Activated T-cell treated with anti-CD3 and anti-CD28 coated beads for 1 hour (primary cell): ENCODE data around the gene LRCH3.

ENCODE experiments used
- DNase-seq: peaks from one replicate; pipeline ENCODE4 v3.0.0-alpha.2; 2020; ENCODE audit warnings: low read depth

Gene LRCH3

DNA sequence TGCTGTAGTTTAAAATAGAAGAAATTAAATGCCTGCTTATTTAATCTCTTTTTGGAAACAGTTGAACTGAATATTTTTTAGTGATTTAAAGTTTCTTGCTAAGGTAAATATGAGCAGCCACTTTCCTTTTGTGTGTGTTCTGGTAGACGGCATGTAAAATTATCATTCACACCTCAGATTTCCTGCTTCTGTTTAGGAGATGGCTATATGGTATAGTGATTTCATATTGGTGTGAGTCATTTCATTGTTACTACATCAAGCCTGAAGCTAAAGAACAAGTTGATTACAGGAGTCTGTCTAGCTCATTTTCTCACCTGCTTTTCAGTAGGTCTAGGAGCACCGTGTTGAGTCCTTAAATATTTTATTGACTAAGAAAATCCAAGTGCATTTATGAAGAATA lies 2.2 kb downstream of the LRCH3 start:
- DNase-seq = no peak

DNA sequence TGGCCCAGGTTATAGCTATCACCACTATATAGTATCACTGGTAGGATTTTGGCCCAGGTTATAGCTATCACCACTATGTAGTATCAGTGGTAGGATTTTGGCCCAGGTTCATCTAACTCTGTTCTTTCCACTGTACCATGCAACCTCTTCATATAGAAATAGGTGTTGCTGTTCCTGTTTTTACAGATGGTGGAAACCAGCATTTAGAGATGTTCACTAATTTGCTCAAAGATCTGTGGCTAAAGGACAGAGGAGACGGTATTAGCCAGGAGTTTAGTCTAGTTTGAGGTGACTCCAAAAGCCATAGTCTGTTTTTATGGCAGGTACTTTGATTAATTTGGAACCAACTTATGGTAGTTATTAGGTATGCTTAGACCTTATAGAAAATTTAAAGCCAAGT lies 3.1 kb downstream of the LRCH3 start:
- no peak for DNase-seq

DNA sequence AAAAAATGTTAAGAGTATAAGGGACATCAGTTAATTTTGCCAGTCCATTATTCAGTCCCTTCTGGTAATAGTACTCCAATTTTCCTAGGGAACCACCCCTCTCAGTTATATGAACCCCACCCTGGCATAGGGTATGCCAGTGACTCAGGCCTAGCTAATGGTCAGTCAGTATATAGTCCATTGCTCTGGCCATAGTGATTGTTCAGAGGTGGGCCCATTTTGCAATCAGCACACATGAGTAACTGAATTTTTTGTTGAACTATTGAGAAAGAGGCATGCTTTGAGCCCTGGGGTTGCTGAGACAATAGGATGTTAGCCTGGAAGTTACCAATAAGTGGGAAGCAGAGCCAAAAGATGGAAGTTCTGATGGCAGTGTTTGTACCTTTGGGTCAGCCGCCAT lies 4.1 kb downstream of the LRCH3 start:
- no peak for DNase-seq

DNA sequence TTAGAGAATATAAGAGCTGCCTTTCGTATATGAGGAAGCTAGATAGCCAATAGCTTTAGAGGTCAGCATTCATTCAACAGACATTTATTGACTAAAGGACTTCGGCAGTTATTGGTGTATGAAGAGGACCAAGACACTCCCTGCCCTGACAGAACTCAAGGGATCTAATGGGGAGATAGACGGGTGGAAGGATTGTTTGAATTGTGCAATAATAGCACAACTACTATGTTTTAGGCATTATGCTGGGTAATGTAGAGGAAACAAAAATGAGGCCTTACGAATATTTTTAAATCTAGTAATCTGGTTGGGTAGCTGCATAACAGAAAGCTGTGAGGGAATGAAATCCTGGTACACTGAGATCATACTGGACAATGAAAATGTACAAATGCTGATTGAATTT lies 5.0 kb downstream of the LRCH3 start:
- DNase-seq = no peak

DNA sequence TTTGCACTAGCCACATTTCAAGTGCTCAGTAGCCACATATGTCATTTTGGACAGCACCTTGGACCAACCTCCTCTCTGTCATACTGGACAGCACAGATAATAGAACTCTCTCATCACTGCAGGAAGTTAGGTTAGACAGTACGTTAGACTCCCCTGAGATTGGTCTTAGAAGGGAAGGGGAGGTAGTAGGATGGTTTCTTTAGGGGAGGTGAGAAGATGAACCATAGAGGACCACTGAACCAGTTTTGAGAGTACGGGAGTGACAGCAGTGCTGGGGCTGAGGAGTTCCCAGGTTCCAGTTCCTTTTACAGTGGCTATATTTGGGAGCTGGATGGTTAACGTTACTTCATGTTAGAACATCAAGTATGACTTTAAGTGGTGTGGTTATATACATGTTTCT lies 7.8 kb downstream of the LRCH3 start:
- no peak for DNase-seq

DNA sequence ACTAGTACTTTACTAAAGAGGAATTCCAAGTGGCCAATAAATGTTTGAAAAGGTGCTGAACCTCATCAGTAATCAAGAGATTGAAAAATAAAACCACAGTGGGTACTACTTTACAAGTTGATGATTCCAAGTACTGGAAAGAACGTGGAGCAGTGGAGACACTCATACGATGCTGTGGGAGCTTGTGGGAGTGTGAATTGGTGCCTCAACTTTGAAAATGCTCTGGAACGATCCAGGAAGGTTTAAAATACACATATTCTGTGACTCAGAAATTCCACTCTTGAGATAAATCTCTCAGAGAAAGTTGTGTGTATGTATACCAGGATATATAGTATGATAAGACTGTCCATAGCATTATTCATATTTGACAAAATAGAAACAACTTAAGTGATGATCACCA lies 9.3 kb downstream of the LRCH3 start:
- no peak for DNase-seq

DNA sequence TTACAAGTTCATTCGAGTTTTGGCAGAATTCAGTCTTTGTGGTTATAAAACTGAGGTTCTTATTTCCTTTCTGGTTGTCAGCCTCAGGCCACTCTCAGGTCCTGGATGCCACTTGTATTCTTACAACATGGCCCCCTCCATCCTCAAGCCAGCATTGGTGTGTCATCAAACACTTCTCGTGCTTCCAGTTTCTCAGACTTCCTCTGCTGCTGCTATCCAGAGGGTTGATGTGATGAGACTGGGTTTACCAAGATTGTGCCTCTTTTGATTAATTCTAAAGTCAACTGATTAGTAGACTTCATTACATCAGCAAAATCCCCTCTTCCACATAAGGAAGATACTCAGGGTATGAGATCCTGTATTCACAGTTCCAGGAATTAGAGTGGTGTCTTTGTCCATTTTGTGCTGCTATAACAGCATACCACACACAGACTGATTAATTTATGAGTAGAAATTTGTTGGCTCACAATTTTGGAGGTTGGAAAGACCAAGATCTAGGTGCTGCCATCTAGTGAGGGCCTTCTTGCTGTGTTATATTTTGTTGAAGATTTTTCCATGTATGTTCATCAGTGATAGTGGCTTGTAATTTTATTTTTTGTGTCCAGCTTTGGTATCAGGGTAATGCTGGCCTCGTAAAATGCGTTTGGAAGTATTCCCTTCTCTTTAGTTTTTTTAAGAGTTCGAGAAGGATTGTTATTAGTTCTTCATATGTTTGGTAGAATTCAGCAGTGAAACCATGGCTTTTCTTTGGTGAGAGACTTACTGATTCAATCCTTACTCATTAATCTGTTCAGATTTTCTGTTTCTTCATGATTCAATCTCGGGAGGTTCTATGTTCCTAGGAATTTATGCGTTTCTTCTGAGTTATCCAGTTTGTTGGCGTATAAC lies 11.1 kb downstream of the LRCH3 start:
- no peak for DNase-seq

DNA sequence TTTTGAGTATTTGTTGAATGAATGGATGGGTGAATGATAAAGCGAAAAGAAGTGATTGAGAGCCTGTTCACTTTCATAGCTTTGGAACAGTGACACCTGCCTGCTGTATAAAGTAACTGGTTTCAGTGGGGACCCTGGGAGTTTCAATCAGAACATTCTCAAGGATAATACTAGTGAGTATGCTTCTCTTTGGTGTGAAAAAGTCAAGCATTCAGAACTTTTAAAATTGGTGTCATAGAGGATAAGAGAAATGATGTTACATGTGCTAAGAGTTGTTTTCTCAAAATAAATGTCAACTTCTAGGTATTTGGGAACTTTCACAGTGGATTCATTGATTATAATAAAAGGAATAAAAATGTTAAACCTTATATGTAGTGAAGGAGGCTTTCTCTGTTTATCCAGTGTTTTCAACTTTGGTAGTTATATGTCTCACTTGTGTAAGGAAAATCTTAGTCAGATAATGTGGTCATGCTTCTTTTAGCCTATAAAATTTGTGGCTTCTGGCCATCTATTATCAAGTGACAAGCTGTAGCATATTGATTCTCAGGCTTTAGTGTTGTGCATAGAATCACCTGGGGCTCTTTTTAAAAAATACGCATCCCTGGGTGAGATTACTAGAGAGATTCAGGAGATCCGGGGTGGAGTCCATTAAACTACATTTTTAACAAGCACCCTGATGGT lies 11.9 kb downstream of the LRCH3 start:
- DNase-seq = no peak

DNA sequence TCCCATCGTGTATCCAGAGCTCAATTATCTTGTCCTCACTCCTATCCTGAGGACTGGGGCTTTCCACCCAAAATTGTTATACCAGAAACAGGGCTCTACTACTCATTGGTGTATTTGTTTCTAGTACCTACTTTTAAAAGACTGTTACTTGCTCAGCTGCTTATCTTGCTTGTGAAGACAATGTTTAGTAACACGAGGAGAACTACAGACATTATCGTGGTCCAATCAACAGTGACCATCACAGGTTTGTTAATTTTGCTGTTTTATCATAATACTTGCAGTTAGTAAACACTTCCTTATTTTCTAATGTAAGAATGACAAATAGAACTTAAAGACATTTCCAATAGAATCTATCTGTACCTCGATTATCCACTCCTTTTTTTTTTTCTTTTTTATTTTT lies 13.5 kb downstream of the LRCH3 start:
- no peak for DNase-seq

DNA sequence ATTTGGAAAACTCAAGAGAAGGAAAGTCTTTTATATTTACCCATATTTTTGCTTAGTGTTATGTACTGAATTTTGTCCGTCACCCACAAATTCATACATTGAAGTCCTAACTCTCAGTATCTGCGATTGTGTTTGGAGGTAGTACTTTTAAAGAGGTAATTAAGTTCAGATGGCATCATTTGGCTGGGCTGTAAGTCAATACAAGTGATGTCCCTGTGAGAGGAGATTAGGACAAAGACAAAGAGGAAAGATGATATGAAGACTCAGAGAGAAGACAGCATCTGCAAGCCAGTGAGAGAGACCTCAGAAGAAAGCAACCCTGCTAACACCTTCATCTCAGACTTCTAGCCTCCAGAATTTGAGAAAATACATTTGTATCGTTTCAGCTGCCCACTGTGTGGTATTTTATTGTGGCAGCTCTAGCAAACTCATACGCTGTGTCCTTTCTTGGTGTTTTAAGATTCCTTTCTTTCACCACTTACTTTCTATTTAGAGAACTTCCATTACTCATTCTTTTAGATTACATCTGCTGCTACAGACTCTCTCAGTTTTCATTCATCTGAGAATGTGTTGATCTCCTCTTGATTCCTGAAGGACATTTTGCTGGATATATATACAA lies 17.0 kb downstream of the LRCH3 start:
- no peak for DNase-seq

DNA sequence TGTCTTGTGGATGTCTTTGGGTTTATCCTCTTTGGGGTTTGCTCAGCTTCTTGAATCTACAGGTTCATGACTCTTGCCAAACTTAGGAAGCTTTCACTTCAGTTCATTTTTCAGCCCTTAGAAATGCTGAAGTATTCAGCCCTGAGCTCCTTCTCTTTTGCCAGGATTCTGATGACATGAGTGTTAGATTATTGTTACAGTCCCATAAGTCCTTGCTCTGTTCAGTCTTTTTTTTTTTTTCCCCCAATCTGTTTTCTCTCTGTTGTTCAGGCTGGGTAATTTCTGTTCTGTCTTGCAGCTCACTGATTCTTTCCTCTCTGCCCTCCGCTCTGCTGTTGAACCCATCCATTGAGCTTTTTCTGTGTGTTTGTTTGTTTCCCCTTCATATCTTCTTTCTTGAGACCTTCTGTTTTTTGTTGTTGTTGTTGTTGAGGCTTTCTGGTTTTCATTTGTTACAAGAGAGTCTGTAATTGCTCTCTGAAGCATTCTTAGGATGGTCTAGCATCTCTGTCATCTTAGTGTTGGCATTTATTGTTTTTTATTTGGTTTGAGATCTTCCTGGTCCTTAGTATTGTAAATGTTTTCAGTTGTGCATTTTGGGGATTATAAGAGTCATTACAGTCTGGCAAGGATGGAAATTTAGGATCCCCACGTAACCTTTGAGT lies 18.4 kb downstream of the LRCH3 start:
- DNase-seq = no peak

DNA sequence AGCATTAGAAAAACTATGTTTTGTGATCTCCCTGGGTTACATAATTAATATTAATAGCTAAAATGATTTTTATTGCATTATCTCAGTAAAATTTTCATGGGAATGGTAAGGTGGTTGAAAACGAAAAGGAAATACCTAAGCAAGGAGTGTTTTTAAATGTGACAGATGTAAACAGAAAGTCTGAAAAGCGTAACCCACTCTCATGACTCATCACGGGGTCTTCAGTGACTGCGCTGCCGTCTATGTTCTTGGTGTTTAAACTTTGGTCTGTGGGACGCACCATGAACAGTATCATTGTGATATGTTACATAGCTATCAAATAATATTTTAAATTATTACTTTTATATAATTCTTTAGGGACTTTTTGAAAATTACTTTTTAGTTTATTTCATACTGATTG lies 19.8 kb downstream of the LRCH3 start:
- no peak for DNase-seq

DNA sequence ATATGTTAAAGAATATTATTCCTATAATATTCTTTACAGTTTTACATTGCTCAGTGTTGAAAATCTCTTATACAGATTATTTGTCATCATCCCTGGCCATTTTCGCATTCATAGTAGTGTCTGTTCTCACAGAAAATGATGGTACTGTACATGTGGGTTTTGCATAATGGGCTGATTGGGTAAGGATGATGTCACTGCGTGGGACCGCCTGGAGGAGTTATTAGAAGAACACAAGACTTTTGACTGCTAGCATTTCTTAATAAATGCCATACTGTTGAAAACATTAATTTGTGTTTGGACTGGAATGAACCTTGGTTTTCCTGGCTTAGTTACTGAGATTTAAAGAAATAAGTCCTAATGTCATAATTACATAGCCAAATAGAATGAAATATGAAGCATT lies 20.3 kb downstream of the LRCH3 start:
- DNase-seq = no peak

DNA sequence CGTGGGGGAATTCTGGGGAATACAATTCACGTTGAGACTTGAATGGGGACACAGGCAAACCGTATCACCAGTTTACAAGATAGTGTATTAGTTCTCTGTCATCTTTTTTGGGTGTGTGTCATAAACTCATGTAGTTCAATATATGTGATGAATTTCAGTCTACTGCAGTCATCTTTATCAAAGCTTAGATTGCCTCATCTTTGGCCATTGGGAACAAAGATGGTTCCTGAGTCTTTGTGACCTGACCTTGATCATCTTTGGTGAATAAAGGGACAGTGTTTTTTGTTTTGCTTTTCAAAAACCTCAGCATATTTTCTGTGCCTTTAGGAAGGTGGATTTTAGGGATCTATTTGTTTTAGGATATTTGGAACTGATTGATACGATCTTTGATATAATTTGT lies 23.3 kb downstream of the LRCH3 start:
- no peak for DNase-seq

DNA sequence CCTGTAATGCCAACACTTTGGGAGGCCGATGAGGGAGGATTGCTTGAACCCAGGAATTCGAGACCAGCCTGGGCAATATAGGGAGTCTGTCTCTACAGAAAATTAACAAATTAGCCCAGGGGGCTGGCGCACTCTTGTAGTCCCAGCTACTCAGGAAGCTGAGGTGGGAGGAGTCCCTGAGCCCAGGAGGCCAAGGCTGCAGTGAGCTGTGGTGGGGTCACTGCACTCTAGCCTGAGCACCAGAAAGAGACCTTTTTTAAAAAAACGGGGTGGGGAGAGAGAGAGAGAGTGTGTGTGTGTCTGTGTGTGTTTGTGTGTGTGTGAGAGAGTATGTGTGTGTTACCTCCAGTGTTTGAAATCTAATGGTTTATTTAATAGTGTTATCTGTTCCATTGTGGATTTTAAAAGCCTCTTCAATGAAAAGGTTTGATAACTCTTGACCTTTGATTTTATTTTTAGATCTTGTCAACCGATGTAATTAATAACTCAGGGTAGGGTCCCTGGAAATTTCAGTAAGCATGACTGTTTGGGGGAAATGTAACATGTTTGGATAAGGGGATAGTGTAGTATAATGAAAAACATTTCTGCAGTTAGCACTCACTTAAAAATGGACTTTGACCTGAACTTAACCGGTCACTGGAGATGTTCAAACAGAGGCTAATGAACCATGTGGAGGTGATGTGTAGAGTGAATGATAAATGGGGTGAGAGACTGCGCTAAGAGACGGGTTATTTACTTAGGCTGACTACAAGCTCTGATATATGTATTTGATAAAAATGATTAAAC lies 29.7 kb downstream of the LRCH3 start:
- DNase-seq = no peak

DNA sequence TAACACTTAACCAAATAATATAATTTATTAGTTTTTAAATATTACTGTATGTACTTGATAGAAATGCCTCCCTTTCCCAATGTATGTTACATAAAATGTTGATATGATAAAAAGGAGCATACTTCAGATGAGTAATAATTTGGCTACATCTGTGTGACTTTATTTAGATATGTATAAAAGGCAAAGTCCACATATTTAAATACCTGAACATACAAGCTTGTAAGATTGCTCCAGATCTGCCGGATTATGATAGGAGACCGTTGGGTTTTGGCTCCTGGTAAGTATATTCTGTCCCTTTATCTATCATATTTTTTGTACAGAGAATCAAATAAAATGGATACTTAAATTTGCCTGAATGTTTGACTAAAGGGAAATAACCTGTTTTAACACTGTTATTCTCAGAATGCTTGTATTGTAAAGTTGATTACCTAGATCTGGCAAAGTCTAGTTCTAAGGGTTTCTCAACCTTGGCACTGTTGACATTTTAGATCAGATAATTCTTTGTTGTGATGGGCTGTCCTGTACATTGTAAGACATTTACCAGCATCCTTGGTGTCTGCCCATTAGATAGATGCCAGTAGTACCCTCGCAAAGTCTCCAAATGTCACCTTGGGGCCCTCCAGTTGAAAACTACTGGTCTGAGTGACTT lies 38.5 kb downstream of the LRCH3 start:
- no peak for DNase-seq

DNA sequence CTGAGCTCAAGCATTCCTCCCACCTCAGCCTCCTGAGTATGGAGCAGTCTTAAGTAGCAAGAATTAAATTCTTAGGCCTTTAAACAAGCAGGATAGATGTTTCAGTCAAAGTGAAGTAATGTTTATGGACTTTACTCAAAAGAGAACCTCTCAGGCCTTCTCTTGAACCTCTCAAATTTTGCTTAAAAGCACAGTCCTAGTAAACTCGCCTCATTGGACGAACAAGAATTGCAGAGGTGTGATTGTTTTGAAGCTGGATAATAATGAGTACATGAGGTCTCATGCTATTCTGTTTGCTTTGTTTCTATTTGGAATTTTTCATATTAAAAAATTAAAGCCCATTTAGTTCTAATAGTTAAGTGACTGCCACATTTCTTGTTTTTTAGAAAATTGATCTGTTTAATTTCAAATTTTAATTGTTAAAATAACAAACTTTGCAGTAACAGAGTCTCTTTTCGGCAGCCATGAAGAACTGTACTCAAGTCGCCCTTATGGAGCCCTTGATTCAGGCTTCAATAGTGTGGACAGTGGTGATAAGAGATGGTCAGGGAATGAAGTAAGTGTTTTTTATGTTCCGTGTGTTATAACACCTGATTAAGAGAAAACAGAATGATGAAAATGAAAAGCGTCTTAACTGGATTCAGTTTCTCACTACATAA lies 39.4 kb downstream of the LRCH3 start:
- no peak for DNase-seq

DNA sequence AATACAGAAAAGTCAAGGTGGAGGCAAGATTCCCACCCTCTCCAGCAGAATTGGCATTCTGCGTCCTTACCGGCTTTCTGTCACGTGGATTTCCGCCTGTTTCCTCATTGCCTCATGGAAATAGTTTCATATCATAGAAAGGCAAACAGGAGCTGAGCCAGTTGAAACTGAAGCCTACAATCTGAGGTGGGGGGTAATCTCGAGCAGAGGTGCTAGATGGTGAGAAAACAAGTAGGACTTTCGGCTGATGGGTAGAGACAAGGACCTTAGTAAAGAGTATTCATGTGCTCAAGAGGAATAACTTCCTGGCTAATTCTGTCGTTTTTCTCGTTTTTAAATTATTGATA lies 39.9 kb downstream of the LRCH3 start:
- no peak for DNase-seq

DNA sequence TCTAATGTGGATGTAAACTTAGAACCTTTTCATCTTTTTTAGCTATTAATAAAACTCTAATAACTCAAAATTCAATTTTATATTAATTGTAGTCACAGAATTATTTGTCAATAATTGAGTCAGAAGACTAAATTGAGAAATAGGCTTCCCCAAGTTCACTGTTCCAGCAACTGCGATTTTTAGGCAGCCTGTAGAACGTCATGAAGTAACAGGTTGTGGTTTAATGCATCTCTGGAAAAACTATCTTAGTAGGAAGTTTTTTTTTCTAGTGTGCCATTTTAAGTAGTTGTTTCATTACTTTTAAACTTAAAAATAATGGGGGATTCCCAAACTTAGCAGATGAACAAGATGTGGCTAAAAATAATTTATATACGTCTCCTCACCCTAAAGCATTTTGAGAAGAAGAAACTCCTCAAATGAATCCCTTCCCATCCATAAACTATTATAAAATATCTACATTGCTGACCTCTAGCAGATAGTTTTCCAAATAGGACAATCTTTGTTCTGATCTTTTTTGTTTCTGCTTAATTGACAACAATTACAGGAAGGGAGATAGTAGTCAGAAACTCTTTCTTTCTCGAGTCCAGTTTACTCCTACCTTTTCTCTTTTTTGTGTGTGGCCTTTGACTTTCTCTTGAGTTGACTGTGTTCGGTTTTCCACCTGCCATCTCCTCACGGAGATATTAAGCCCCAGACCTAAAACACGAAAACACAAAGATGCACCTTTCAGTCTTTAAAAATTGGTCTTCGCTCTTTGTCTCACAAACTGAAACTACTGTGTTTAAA lies 43.1 kb downstream of the LRCH3 start:
- DNase-seq = no peak

DNA sequence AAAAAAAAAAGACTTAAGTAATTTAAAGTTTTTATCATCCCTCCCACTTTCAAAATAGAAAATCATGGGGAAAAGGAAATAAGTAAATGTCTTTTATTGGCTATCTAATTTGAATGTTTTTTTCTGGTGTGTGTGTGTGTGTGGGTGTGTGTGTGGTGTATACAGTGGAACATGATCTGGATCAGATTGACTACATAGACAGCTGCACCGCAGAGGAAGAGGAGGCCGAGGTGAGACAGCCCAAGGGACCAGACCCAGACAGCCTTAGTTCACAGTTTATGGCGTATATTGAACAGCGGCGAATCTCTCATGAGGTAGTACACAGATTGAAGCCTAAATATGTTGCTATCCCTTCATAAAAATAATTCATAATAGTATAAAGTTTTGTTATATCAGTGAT lies 44.5 kb downstream of the LRCH3 start:
- DNase-seq = no peak
